SW480 (cell line): ENCODE results near the gene RAPGEF4.
"Not testable (repeated sequence)": the region's sequence is repeated elsewhere in the genome, so short reads cannot be mapped to it uniquely, and the experiment has no call there.

Experiments used
- DNase-seq: peaks from one replicate; pipeline ENCODE4 v3.0.0-alpha.2; 2016; ENCODE audit warnings: low spot score

Gene RAPGEF4

GRCh38 chr2:172774302-172774701, 38.7 kb downstream of the RAPGEF4 start:
- no peak for DNase-seq

GRCh38 chr2:172775319-172775718, 39.7 kb downstream of the RAPGEF4 start:
- no peak for DNase-seq

- no peak for DNase-seq
Measured at GRCh38 chr2:172777431-172777830, 41.8 kb downstream of the RAPGEF4 start.

GRCh38 chr2:172782506-172783164, 47.0 kb downstream of the RAPGEF4 start:
- no peak for DNase-seq

GRCh38 chr2:172783165-172783898, 47.7 kb downstream of the RAPGEF4 start:
- DNase-seq: peak; percentile 91

- DNase-seq: no peak
Measured at GRCh38 chr2:172788871-172789270, 53.2 kb downstream of the RAPGEF4 start.

GRCh38 chr2:172790404-172790803, 54.8 kb downstream of the RAPGEF4 start:
- DNase-seq: no peak

- no peak for DNase-seq
Measured at GRCh38 chr2:172791953-172792352, 56.3 kb downstream of the RAPGEF4 start.

GRCh38 chr2:172792711-172793110, 57.1 kb downstream of the RAPGEF4 start:
- peak; percentile 4 for DNase-seq

- not testable (repeated sequence) for DNase-seq
Measured at GRCh38 chr2:172803308-172803707, 67.7 kb downstream of the RAPGEF4 start.

GRCh38 chr2:172804423-172804822, 68.8 kb downstream of the RAPGEF4 start:
- DNase-seq: no peak

- DNase-seq: peak; percentile 66
Measured at GRCh38 chr2:172806493-172806892, 70.8 kb downstream of the RAPGEF4 start.

- no peak for DNase-seq
Measured at GRCh38 chr2:172806996-172807395, 71.4 kb downstream of the RAPGEF4 start.

GRCh38 chr2:172808156-172808555, 72.5 kb downstream of the RAPGEF4 start:
- no peak for DNase-seq

- no peak for DNase-seq
Measured at GRCh38 chr2:172811027-172811426, 75.4 kb downstream of the RAPGEF4 start.

- no peak for DNase-seq
Measured at GRCh38 chr2:172812158-172812744, 76.6 kb downstream of the RAPGEF4 start.

GRCh38 chr2:172813314-172813888, 77.8 kb downstream of the RAPGEF4 start:
- DNase-seq: peak; percentile 12

- no peak for DNase-seq
Measured at GRCh38 chr2:172817411-172817810, 81.8 kb downstream of the RAPGEF4 start.

- no peak for DNase-seq
Measured at GRCh38 chr2:172819943-172820342, 84.3 kb downstream of the RAPGEF4 start.

GRCh38 chr2:172821370-172822338, 86.0 kb downstream of the RAPGEF4 start:
- no peak for DNase-seq

GRCh38 chr2:172822585-172822984, 86.9 kb downstream of the RAPGEF4 start:
- no peak for DNase-seq
